ENCODE measurements around the gene BIN1.

The BIN1 gene

DNA sequence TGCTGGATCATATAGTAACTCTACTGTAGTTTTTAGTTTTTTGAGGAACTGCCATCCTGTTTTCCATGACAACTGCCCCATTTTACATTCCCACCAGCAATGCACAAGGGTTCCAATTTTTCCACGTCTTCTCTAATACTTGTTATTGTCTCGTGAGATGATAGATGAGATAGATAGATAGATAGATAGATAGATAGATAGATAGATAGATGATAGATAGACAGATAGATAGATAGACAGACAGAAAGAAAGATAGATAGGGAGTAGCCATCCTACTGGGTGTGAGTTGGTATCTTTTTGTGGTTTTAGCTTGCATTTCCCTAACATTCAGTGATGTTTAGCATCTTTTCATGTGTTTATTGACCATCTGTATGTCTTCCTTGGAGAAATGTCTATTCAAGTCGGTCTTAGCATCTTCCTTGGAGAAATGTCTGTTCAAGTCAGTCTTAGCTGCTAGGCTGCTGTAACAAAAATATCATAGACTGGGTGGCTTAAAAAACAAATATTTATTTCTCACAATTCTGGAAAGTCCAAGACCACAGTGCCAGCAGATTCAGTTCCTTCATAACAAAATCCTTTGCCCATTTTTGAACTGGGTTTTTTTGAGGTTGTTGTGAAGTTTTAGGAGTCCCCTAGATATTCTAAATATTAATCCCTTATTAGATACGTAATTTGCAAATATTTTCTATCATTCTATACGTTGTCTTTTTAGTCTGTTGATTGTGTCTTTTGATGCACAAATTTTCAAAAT, 98.5 kb downstream of the BIN1 start:
- H3K36me3 ChIP-seq, result no peaks in the 10 kb centered on the region
- H3K4me1 ChIP-seq, result no peaks in the 10 kb centered on the region
- intact Hi-C loops (cut with DNase I; ENCODE audit: low total_unique reads), result no loop called here
- no peak for DNase-seq
- H3K27ac ChIP-seq, result no peak overlapping the region
- TF ChIP-seq, protein P1, sequence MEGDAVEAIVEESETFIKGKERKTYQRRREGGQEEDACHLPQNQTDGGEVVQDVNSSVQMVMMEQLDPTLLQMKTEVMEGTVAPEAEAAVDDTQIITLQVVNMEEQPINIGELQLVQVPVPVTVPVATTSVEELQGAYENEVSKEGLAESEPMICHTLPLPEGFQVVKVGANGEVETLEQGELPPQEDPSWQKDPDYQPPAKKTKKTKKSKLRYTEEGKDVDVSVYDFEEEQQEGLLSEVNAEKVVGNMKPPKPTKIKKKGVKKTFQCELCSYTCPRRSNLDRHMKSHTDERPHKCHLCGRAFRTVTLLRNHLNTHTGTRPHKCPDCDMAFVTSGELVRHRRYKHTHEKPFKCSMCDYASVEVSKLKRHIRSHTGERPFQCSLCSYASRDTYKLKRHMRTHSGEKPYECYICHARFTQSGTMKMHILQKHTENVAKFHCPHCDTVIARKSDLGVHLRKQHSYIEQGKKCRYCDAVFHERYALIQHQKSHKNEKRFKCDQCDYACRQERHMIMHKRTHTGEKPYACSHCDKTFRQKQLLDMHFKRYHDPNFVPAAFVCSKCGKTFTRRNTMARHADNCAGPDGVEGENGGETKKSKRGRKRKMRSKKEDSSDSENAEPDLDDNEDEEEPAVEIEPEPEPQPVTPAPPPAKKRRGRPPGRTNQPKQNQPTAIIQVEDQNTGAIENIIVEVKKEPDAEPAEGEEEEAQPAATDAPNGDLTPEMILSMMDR (IDR thresholded peaks at IDR 0.05), result no peak
- peaks cover 0 to 13% of the 10 kb centered on the region in 2 donors for H3K27me3 ChIP-seq
- peaks cover 0 to 5% (median 0%) of the 10 kb centered on the region in 3 donors for H3K9me3 ChIP-seq
- no peak overlapping the region for H3K4me3 ChIP-seq

GRCh38 chr2:127007652-127008051, 99.3 kb downstream of the BIN1 start:
- Histone ChIP-seq H3K27ac (no peak overlapping the region), H3K4me1 (no peaks in the 10 kb centered on the region), H3K4me3 (no peak overlapping the region), H3K27me3 (peaks cover 0 to 8% of the 10 kb centered on the region in 2 donors), H3K9me3 (peaks cover 0 to 5% (median 0%) of the 10 kb centered on the region in 3 donors), H3K36me3 (no peaks in the 10 kb centered on the region)
- no peak for DNase-seq
- intact Hi-C loops (cut with DNase I; ENCODE audit: low total_unique reads), result no loop called here
- TF ChIP-seq, protein P1 (IDR thresholded peaks at IDR 0.05), result no peak

DNA sequence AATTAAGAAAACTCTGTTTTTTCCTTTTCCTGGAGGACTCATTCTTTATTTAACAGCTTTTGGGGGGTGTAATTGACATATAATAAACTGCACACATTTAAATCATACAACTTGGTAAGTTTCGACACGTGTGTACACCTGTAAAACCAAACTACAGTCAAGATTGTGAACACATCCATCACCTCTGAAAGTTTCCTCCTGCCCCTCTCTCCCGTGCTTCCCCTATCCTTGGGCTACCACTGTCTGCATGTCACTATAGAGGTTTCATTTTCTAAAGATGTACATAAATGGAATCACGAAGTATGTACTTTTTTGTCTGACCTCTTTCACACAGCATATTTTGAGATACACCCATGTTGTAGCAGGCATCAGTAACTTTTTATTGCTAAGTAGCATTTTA, 100.0 kb downstream of the BIN1 start:
- H3K27ac ChIP-seq, result no peak overlapping the region
- H3K9me3 ChIP-seq, result peaks cover 0 to 5% (median 0%) of the 10 kb centered on the region in 3 donors
- H3K4me1 ChIP-seq, result no peaks in the 10 kb centered on the region
- DNase-seq, result no peak
- intact Hi-C loops (cut with DNase I; ENCODE audit: low total_unique reads), result no loop called here
- H3K4me3 ChIP-seq, result no peak overlapping the region
- H3K27me3 ChIP-seq, result peaks cover 0 to 3% of the 10 kb centered on the region in 2 donors
- no peaks in the 10 kb centered on the region for H3K36me3 ChIP-seq
- TF ChIP-seq, protein P1 (IDR thresholded peaks at IDR 0.05), result no peak

DNA sequence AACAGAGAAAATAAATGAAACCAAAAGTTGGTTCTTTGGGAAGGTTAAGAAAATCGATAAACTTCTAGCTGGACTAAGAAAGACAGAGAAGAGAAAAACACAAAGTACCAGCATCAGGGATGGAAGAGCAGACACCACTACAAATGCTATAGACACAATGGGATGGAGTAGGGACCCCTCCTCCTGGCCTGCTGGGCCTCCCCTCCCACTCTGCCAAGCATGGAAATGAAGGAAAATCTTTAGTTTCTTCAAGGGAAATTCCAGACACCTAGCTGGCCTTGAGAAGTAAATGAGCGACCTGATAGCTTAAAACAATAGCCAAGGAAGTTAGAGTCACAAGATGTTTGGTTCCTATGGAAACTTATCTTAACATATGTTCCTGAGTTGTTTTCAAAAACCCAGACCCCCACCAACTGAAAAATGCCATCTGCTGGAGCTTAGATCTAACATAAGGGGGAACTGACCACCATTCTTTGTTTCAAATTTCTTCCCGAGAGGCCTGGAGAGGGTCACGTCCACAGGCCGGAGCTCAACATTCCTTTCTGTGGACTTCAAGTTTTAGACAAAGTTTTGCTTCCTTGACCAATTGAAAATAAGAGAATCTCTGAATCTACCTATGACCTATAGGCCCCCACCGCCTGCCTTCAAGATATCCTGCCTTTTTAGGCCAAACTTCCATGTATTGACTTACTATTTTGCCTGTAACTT, 101.9 kb downstream of the BIN1 start:
- Histone ChIP-seq H3K4me3 (no peak overlapping the region), H3K36me3 (no peaks in the 10 kb centered on the region), H3K27me3 (no peaks in the 10 kb centered on the region), H3K9me3 (peaks cover 0 to 1% (median 0%) of the 10 kb centered on the region in 3 donors), H3K4me1 (no peaks in the 10 kb centered on the region), H3K27ac (no peak overlapping the region)
- TF ChIP-seq, protein P1 (IDR thresholded peaks at IDR 0.05), result no peak
- intact Hi-C loops (cut with DNase I; ENCODE audit: low total_unique reads), result no loop called here
- DNase-seq, result no peak

GRCh38 chr2:127003070-127003800, 103.7 kb downstream of the BIN1 start:
- intact Hi-C loops (cut with DNase I; ENCODE audit: low total_unique reads), result no loop called here
- Histone ChIP-seq H3K36me3 (no peaks in the 10 kb centered on the region), H3K9me3 (no peaks in the 10 kb centered on the region), H3K27ac (no peak overlapping the region), H3K4me1 (no peaks in the 10 kb centered on the region), H3K27me3 (no peaks in the 10 kb centered on the region), H3K4me3 (no peak overlapping the region)
- TF ChIP-seq, protein P1 (IDR thresholded peaks at IDR 0.05), result no peak
- no peak for DNase-seq
